WI38 (cell line): ENCODE results near the gene APOBEC3F.

Experiments used
- H3K4me3 ChIP-seq: 2 replicates; pipeline ENCODE4 v1.5.1; 2011; ENCODE audit warnings: low read depth, mild to moderate bottlenecking, control low read depth, low read length
- CTCF ChIP-seq: IDR thresholded peaks from 2 replicates; pipeline ENCODE4 v1.5.1; 2012; ENCODE audit warnings: low read depth, mild to moderate bottlenecking, control low read depth, low read length

Gene APOBEC3F

GRCh38 chr22:39087881-39088684 is 47.4 kb downstream of the APOBEC3F start:
- no peak overlapping the region for H3K4me3 ChIP-seq
- TF ChIP-seq CTCF: no peak

- TF ChIP-seq CTCF: no peak
- no peak overlapping the region for H3K4me3 ChIP-seq
Measured at GRCh38 chr22:39088685-39089032, 48.0 kb downstream of the APOBEC3F start.

GRCh38 chr22:39089928-39090327 is 49.3 kb downstream of the APOBEC3F start:
- H3K4me3 ChIP-seq: no peak overlapping the region
- TF ChIP-seq CTCF: no peak

- H3K4me3 ChIP-seq: no peak overlapping the region
- no peak for TF ChIP-seq CTCF
Measured at GRCh38 chr22:39090426-39091064, 49.9 kb downstream of the APOBEC3F start.

- H3K4me3 ChIP-seq: no peak overlapping the region
- no peak for TF ChIP-seq CTCF
Measured at GRCh38 chr22:39091126-39092081, 50.7 kb downstream of the APOBEC3F start.

- TF ChIP-seq CTCF: no peak
- no peak overlapping the region for H3K4me3 ChIP-seq
Measured at GRCh38 chr22:39092111-39092862, 51.6 kb downstream of the APOBEC3F start.
